ENCODE measurements around the gene ST6GAL2.

ST6GAL2 gene

DNA sequence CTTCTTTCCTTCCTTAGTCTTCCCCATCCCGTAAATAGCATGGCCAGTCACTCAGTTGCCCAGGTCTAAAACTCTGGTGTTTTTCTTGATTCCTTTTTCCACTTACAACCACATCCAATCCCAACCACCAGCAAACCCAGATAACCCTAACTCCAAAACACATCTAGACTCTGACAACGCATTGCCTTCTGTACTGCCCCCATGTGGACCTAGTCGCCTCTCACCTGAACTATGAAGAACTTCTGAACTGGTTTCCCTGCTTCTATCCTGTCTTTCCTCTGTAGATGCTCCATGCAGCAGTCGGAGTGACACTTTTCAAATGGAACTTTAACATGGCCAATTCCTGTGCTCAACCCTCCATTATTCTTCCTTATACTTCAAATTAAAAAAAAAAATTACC lies 26.5 kb downstream of the ST6GAL2 start:
- Histone ChIP-seq H3K9ac (ENCODE audit: low read length) (no peak overlapping the region), H3K9me3 (ENCODE audit: control insufficient read depth, low read length) (peaks cover 20% of the 10 kb centered on the region), H3K36me3 (ENCODE audit: control insufficient read depth, insufficient read depth, low read length, severe bottlenecking) (no peaks in the 10 kb centered on the region), H3K4me1 (ENCODE audit: control insufficient read depth, insufficient read depth, low read length) (no peaks in the 10 kb centered on the region), H3K4me3 (ENCODE audit: low read length) (no peak overlapping the region), H3K27me3 (replicated peaks; ENCODE audit: control insufficient read depth, insufficient read depth, low read length) (peaks cover 14% of the 10 kb centered on the region)
- DNase-seq (ENCODE audit: low read depth), result no peak

GRCh38 chr2:106858810-106859209 lies 27.2 kb downstream of the ST6GAL2 start:
- DNase-seq (ENCODE audit: low read depth), result no peak
- Histone ChIP-seq H3K4me3 (ENCODE audit: low read length) (no peak overlapping the region), H3K36me3 (ENCODE audit: control insufficient read depth, insufficient read depth, low read length, severe bottlenecking) (no peaks in the 10 kb centered on the region), H3K4me1 (ENCODE audit: control insufficient read depth, insufficient read depth, low read length) (no peaks in the 10 kb centered on the region), H3K9me3 (ENCODE audit: control insufficient read depth, low read length) (peaks cover 20% of the 10 kb centered on the region), H3K9ac (ENCODE audit: low read length) (no peak overlapping the region), H3K27me3 (replicated peaks; ENCODE audit: control insufficient read depth, insufficient read depth, low read length) (peaks cover 9% of the 10 kb centered on the region)

DNA sequence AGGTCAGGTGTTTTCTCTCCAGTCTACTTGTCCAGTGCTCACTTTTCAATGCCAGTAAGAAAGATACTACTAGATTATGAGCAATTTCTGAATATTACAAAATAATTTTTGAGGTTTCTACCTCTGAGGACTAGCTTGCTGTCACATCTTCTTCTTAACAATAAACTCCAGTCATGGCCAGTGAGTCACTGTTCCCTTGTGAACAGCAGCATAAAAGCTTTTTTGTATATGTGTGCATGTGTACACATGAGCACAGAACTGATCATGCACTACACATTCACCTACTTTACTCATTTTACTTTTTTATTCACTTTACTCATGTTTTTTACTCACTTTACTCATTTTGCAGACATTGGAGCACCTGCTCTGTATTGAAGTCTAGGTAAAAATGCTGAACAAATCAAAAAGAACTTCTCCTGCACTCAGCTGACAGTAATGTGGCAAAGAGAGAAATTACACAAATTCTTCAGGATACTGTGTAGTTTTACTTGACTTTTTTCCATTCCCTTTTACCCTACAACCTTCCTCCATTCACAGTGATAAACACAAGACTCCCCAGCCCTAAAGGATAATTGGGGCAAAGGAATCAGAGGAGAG lies 28.0 kb downstream of the ST6GAL2 start:
- Histone ChIP-seq H3K9me3 (ENCODE audit: control insufficient read depth, low read length) (peaks cover 20% of the 10 kb centered on the region), H3K27me3 (replicated peaks; ENCODE audit: control insufficient read depth, insufficient read depth, low read length) (peaks cover 2% of the 10 kb centered on the region), H3K36me3 (ENCODE audit: control insufficient read depth, insufficient read depth, low read length, severe bottlenecking) (no peaks in the 10 kb centered on the region), H3K9ac (ENCODE audit: low read length) (no peak overlapping the region), H3K4me1 (ENCODE audit: control insufficient read depth, insufficient read depth, low read length) (no peaks in the 10 kb centered on the region), H3K4me3 (ENCODE audit: low read length) (no peak overlapping the region)
- DNase-seq (ENCODE audit: low read depth), result no peak

DNA sequence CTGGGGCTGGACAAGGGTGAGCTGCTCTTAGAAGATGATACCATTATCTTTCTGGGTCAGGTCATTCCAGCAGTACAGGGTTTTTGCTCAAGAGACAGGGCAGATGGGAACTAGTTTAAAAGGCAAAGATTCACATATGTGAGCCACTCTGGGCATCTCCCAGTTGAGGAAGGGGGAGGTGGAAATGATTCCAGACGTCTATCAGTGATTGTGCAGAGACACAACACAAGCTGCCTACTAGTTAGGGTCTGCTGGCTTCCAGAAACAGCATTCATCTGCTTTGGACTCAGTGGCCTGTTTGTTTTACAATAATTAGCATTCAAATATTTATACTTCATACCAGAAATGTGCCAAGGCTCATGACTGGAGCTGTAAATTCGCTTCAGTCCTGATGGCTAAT lies 32.3 kb downstream of the ST6GAL2 start:
- Histone ChIP-seq H3K9me3 (ENCODE audit: control insufficient read depth, low read length) (peaks cover 8% of the 10 kb centered on the region), H3K27me3 (replicated peaks; ENCODE audit: control insufficient read depth, insufficient read depth, low read length) (peaks cover 3% of the 10 kb centered on the region), H3K4me1 (ENCODE audit: control insufficient read depth, insufficient read depth, low read length) (no peaks in the 10 kb centered on the region), H3K9ac (ENCODE audit: low read length) (no peak overlapping the region), H3K4me3 (ENCODE audit: low read length) (no peak overlapping the region), H3K36me3 (ENCODE audit: control insufficient read depth, insufficient read depth, low read length, severe bottlenecking) (no peaks in the 10 kb centered on the region)
- DNase-seq (ENCODE audit: low read depth), result no peak

- no peak overlapping the region for H3K9ac ChIP-seq (ENCODE audit: low read length)
- no peak overlapping the region for H3K4me3 ChIP-seq (ENCODE audit: low read length)
- peaks cover 3% of the 10 kb centered on the region for H3K27me3 ChIP-seq (replicated peaks; ENCODE audit: control insufficient read depth, insufficient read depth, low read length)
- H3K9me3 ChIP-seq (ENCODE audit: control insufficient read depth, low read length), result no peaks in the 10 kb centered on the region
- H3K36me3 ChIP-seq (ENCODE audit: control insufficient read depth, insufficient read depth, low read length, severe bottlenecking), result no peaks in the 10 kb centered on the region
- DNase-seq (ENCODE audit: low read depth), result no peak
- H3K4me1 ChIP-seq (ENCODE audit: control insufficient read depth, insufficient read depth, low read length), result no peaks in the 10 kb centered on the region
Measured at GRCh38 chr2:106851881-106852501, 34.0 kb downstream of the ST6GAL2 start.

GRCh38 chr2:106851087-106851874 lies 34.7 kb downstream of the ST6GAL2 start:
- H3K4me1 ChIP-seq (ENCODE audit: control insufficient read depth, insufficient read depth, low read length), result no peaks in the 10 kb centered on the region

GRCh38 chr2:106849253-106849652 lies 36.7 kb downstream of the ST6GAL2 start:
- Histone ChIP-seq H3K36me3 (ENCODE audit: control insufficient read depth, insufficient read depth, low read length, severe bottlenecking) (no peaks in the 10 kb centered on the region), H3K27me3 (replicated peaks; ENCODE audit: control insufficient read depth, insufficient read depth, low read length) (peaks cover 3% of the 10 kb centered on the region), H3K9me3 (ENCODE audit: control insufficient read depth, low read length) (no peaks in the 10 kb centered on the region), H3K4me3 (ENCODE audit: low read length) (no peak overlapping the region), H3K4me1 (ENCODE audit: control insufficient read depth, insufficient read depth, low read length) (no peaks in the 10 kb centered on the region), H3K9ac (ENCODE audit: low read length) (no peak overlapping the region)
- DNase-seq (ENCODE audit: low read depth), result no peak

More at GRCh38 chr2:106851087-106851874, 34.7 kb downstream of the ST6GAL2 start:
- H3K4me3 ChIP-seq (ENCODE audit: low read length), result no peak overlapping the region
- no peaks in the 10 kb centered on the region for H3K9me3 ChIP-seq (ENCODE audit: control insufficient read depth, low read length)
- DNase-seq (ENCODE audit: low read depth), result no peak
- H3K9ac ChIP-seq (ENCODE audit: low read length), result no peak overlapping the region
- peaks cover 3% of the 10 kb centered on the region for H3K27me3 ChIP-seq (replicated peaks; ENCODE audit: control insufficient read depth, insufficient read depth, low read length)
- H3K36me3 ChIP-seq (ENCODE audit: control insufficient read depth, insufficient read depth, low read length, severe bottlenecking), result no peaks in the 10 kb centered on the region

- H3K9me3 ChIP-seq (ENCODE audit: control insufficient read depth, low read length), result no peaks in the 10 kb centered on the region
- no peaks in the 10 kb centered on the region for H3K4me1 ChIP-seq (ENCODE audit: control insufficient read depth, insufficient read depth, low read length)
- DNase-seq (ENCODE audit: low read depth), result no peak
Measured at GRCh38 chr2:106847366-106847765, 38.6 kb downstream of the ST6GAL2 start.

DNA sequence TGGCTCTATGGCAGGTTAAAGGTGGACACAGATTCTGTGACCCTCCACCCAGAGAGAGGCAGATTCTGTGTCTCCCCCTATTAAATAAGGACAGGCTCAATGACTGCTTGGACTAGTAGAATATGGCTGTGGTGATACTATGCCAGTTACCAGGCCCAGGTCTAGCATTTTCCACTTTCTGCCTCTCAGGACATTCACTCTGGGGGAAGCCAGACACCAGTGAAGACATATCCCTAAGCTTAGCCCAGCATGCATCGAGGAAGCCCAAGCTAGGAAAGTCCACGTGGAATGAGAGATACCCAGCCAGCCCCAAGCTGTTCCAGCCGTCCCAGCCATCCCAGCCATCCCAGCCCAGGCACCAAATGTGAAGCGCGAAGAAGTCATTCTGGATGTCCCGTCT lies 40.3 kb downstream of the ST6GAL2 start:
- H3K4me1 ChIP-seq (ENCODE audit: control insufficient read depth, insufficient read depth, low read length), result no peaks in the 10 kb centered on the region
- no peak overlapping the region for H3K4me3 ChIP-seq (ENCODE audit: low read length)
- H3K27me3 ChIP-seq (replicated peaks; ENCODE audit: control insufficient read depth, insufficient read depth, low read length), result peaks cover 7% of the 10 kb centered on the region
- no peak overlapping the region for H3K9ac ChIP-seq (ENCODE audit: low read length)
- no peaks in the 10 kb centered on the region for H3K9me3 ChIP-seq (ENCODE audit: control insufficient read depth, low read length)
- H3K36me3 ChIP-seq (ENCODE audit: control insufficient read depth, insufficient read depth, low read length, severe bottlenecking), result no peaks in the 10 kb centered on the region
- no peak for DNase-seq (ENCODE audit: low read depth)

More at GRCh38 chr2:106847366-106847765, 38.6 kb downstream of the ST6GAL2 start:
- Histone ChIP-seq H3K36me3 (ENCODE audit: control insufficient read depth, insufficient read depth, low read length, severe bottlenecking) (no peaks in the 10 kb centered on the region), H3K27me3 (replicated peaks; ENCODE audit: control insufficient read depth, insufficient read depth, low read length) (peaks cover 3% of the 10 kb centered on the region), H3K4me3 (ENCODE audit: low read length) (no peak overlapping the region), H3K9ac (ENCODE audit: low read length) (no peak overlapping the region)

DNA sequence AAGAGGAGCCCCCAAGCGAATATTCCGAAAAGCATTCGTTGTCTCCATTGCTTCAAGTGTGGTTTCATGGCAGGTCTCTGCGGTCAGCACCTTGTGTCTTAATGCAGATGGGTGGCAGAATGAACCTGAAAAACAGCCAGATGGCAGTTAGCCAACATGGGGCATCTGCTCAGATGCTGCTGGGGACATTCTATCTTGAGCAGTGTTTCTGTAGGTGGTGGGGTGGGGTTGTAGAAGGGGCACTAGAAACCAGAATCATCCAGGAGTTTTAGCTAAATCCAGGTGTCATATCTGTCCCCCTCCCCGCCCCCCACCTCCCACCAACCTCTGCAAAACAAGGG lies 42.1 kb downstream of the ST6GAL2 start:
- no peaks in the 10 kb centered on the region for H3K36me3 ChIP-seq (ENCODE audit: control insufficient read depth, insufficient read depth, low read length, severe bottlenecking)
- H3K27me3 ChIP-seq (replicated peaks; ENCODE audit: control insufficient read depth, insufficient read depth, low read length), result peaks cover 11% of the 10 kb centered on the region
- no peak overlapping the region for H3K9ac ChIP-seq (ENCODE audit: low read length)
- no peak overlapping the region for H3K4me3 ChIP-seq (ENCODE audit: low read length)
- DNase-seq (ENCODE audit: low read depth), result no peak
- no peaks in the 10 kb centered on the region for H3K9me3 ChIP-seq (ENCODE audit: control insufficient read depth, low read length)
- H3K4me1 ChIP-seq (ENCODE audit: control insufficient read depth, insufficient read depth, low read length), result no peaks in the 10 kb centered on the region

GRCh38 chr2:106843001-106843909 lies 42.7 kb downstream of the ST6GAL2 start:
- H3K27me3 ChIP-seq (replicated peaks; ENCODE audit: control insufficient read depth, insufficient read depth, low read length), result peaks cover 11% of the 10 kb centered on the region
- no peak overlapping the region for H3K4me3 ChIP-seq (ENCODE audit: low read length)
- H3K9me3 ChIP-seq (ENCODE audit: control insufficient read depth, low read length), result no peaks in the 10 kb centered on the region
- H3K4me1 ChIP-seq (ENCODE audit: control insufficient read depth, insufficient read depth, low read length), result no peaks in the 10 kb centered on the region
- no peaks in the 10 kb centered on the region for H3K36me3 ChIP-seq (ENCODE audit: control insufficient read depth, insufficient read depth, low read length, severe bottlenecking)
- H3K9ac ChIP-seq (ENCODE audit: low read length), result no peak overlapping the region
- no peak for DNase-seq (ENCODE audit: low read depth)

Measured in adipocyte (in vitro differentiated cells).